ENCODE data around the gene RECQL5.

DNA sequence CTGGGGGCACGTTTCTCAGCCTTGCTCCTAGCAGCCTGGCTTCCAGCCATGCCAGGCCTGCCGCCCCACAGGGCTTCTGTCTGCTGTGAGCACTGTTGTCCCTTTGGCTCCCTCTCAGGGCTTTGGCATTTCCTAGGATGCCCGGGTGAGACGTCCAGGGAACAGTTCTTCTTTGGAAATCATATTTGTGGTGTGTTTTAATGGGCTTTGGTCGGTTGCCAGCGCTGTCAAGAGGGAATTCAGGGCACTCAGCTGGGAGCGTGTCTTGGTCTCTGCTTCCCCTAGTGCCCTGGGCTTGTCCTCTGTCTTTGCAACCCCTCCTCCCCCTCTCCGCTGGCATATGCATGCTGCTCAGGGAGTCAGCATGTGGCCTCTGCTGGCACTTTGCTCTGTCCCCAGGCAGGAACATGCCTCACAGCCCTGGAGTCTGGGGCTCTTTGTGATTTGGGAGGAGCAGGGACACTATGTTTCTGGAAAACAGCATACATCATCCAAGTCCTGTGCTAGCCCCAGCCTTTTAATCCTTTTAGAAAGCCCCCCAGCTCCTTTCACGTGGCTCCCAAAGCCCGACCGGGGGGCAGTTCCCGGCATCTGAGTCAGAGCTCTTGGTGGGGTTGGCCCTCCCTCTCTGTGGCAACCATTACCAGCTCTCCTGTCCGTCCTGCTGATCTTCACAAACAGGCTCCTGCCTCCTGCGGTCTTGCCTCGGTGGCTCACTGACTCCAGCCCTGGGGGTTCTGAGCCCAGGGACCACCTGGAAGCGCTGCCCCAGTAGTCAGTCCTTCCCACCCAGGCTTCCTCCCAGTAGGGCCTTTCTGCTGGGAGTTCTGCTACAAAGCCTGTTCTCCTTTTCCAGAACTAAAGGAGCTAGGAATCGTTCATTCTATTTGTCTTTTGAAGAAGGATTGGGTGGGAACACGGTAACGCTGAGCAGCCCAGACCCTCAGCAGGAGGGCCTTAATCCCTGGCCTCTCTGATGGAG, 26.8 kb upstream of the RECQL5 start:
- TF ChIP-seq, protein P1, sequence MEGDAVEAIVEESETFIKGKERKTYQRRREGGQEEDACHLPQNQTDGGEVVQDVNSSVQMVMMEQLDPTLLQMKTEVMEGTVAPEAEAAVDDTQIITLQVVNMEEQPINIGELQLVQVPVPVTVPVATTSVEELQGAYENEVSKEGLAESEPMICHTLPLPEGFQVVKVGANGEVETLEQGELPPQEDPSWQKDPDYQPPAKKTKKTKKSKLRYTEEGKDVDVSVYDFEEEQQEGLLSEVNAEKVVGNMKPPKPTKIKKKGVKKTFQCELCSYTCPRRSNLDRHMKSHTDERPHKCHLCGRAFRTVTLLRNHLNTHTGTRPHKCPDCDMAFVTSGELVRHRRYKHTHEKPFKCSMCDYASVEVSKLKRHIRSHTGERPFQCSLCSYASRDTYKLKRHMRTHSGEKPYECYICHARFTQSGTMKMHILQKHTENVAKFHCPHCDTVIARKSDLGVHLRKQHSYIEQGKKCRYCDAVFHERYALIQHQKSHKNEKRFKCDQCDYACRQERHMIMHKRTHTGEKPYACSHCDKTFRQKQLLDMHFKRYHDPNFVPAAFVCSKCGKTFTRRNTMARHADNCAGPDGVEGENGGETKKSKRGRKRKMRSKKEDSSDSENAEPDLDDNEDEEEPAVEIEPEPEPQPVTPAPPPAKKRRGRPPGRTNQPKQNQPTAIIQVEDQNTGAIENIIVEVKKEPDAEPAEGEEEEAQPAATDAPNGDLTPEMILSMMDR (conservative IDR thresholded peaks at IDR 0.05): no peak
- TF ChIP-seq ZFX (IDR thresholded peaks at IDR 0.05): no peak

Data from C4-2B (cell line).